GM21825 (cell line): Measurements from ENCODE around the gene NPSR1.

Experiments used
- ATAC-seq: cut with Tn5 transposase; IDR thresholded peaks from one replicate; pipeline ENCODE4 v1.9.1; 2021; ENCODE audit warnings: mild to moderate bottlenecking, moderate library complexity; ENCODE audit not compliant: unreplicated experiment

The NPSR1 gene

GRCh38 chr7:34719636-34720035, 61.6 kb downstream of the NPSR1 start:
- no peak for ATAC-seq

GRCh38 chr7:34720289-34720688, 62.3 kb downstream of the NPSR1 start:
- no peak for ATAC-seq

GRCh38 chr7:34723338-34723737, 65.3 kb downstream of the NPSR1 start:
- no peak for ATAC-seq

GRCh38 chr7:34723866-34724490, 66.0 kb downstream of the NPSR1 start:
- ATAC-seq: no peak

GRCh38 chr7:34726221-34726620, 68.2 kb downstream of the NPSR1 start:
- no peak for ATAC-seq

GRCh38 chr7:34727464-34727995, 69.5 kb downstream of the NPSR1 start:
- no peak for ATAC-seq

- no peak for ATAC-seq
Measured at GRCh38 chr7:34728156-34728555, 70.1 kb downstream of the NPSR1 start.

- ATAC-seq: no peak
Measured at GRCh38 chr7:34734771-34735170, 76.8 kb downstream of the NPSR1 start.

GRCh38 chr7:34735526-34735925, 77.5 kb downstream of the NPSR1 start:
- no peak for ATAC-seq

GRCh38 chr7:34739651-34740300, 81.8 kb downstream of the NPSR1 start:
- no peak for ATAC-seq

- ATAC-seq: no peak
Measured at GRCh38 chr7:34740840-34741239, 82.8 kb downstream of the NPSR1 start.

- ATAC-seq: no peak
Measured at GRCh38 chr7:34747176-34747781, 89.3 kb downstream of the NPSR1 start.

- no peak for ATAC-seq
Measured at GRCh38 chr7:34747867-34748727, 90.1 kb downstream of the NPSR1 start.

- ATAC-seq: no peak
Measured at GRCh38 chr7:34748728-34749089, 90.7 kb downstream of the NPSR1 start.

- ATAC-seq: no peak
Measured at GRCh38 chr7:34749446-34749845, 91.4 kb downstream of the NPSR1 start.

GRCh38 chr7:34750209-34750608, 92.2 kb downstream of the NPSR1 start:
- ATAC-seq: no peak

- ATAC-seq: no peak
Measured at GRCh38 chr7:34750636-34751035, 92.6 kb downstream of the NPSR1 start.

GRCh38 chr7:34751725-34752643, 94.0 kb downstream of the NPSR1 start:
- ATAC-seq: no peak

- peak; percentile 44 for ATAC-seq
Measured at GRCh38 chr7:34752929-34753328, 94.9 kb downstream of the NPSR1 start.

GRCh38 chr7:34755008-34755407, 97.0 kb downstream of the NPSR1 start:
- ATAC-seq: peak; percentile 44
